Measurements from ENCODE around the gene NPY2R.

The NPY2R gene

GRCh38 chr4:155248002-155248896 lies 39.8 kb downstream of the NPY2R start:
- Histone ChIP-seq H3K4me3 (ENCODE audit: low read depth, low read length) (no peak overlapping the region), H3K36me3 (ENCODE audit: control insufficient read depth in 2 of 2, insufficient read depth in 1 of 2, low read length in 2 of 2) (no peaks in the 10 kb centered on the region), H3K9me3 (ENCODE audit: control insufficient read depth, insufficient read depth, low read depth, low read length) (no peaks in the 10 kb centered on the region), H3K27ac (ENCODE audit: extremely low read depth, low read depth, low read length) (no peak overlapping the region), H3K4me1 (ENCODE audit: control insufficient read depth, insufficient read depth, low read length) (no peaks in the 10 kb centered on the region)
- no peak for TF ChIP-seq MZF1 (tag by site-specific recombination; IDR thresholded peaks at IDR 0.05; ENCODE audit: borderline replicate concordance)
- TF ChIP-seq ZNF404 (tag by site-specific recombination; IDR thresholded peaks at IDR 0.05) = no peak
- no peak for TF ChIP-seq ZNF239 (tag by site-specific recombination; IDR thresholded peaks at IDR 0.05)
- TF ChIP-seq ZBTB10 (tag by site-specific recombination; IDR thresholded peaks at IDR 0.05) = no peak
- no peak for TF ChIP-seq ZBTB49 (tag by site-specific recombination; IDR thresholded peaks at IDR 0.05; ENCODE audit: low read depth)
- TF ChIP-seq ZNF416 (tag by site-specific recombination; IDR thresholded peaks at IDR 0.05) = no peak
- no peak for TF ChIP-seq WT1 (tag by site-specific recombination; IDR thresholded peaks at IDR 0.05)
- TF ChIP-seq ZNF843 (tag by site-specific recombination; IDR thresholded peaks at IDR 0.05) = no peak
- TF ChIP-seq IKZF3 (tag by site-specific recombination; IDR thresholded peaks at IDR 0.05) = no peak
- TF ChIP-seq BCL11B (tag by site-specific recombination; IDR thresholded peaks at IDR 0.05; ENCODE audit: low read depth) = no peak
- no peak for TF ChIP-seq SETDB1 (IDR thresholded peaks at IDR 0.05; ENCODE audit: insufficient read length, low read length)
- no peak for TF ChIP-seq ZNF350 (tag by site-specific recombination; IDR thresholded peaks at IDR 0.05)
- TF ChIP-seq ZNF610 (tag by site-specific recombination; IDR thresholded peaks at IDR 0.05; ENCODE audit: borderline replicate concordance) = no peak
- TF ChIP-seq ZBTB44 (tag by site-specific recombination; IDR thresholded peaks at IDR 0.05) = no peak
- TF ChIP-seq ZIC2 (tag by site-specific recombination; IDR thresholded peaks at IDR 0.05) = no peak
- TF ChIP-seq SALL2 (tag by site-specific recombination; IDR thresholded peaks at IDR 0.05; ENCODE audit: borderline replicate concordance) = no peak
- no peak for TF ChIP-seq ZNF433 (tag by site-specific recombination; IDR thresholded peaks at IDR 0.05; ENCODE audit: low read depth)
- no peak for TF ChIP-seq TRIM28 (IDR thresholded peaks at IDR 0.05; ENCODE audit: borderline replicate concordance, low read length)
- no peak for TF ChIP-seq ZNF692 (tag by site-specific recombination; IDR thresholded peaks at IDR 0.05)
- POLR2A ChIA-PET = no interaction called here
- CTCF ChIA-PET = no interaction called here
